ENCODE results near the gene STC2.

The STC2 gene

DNA sequence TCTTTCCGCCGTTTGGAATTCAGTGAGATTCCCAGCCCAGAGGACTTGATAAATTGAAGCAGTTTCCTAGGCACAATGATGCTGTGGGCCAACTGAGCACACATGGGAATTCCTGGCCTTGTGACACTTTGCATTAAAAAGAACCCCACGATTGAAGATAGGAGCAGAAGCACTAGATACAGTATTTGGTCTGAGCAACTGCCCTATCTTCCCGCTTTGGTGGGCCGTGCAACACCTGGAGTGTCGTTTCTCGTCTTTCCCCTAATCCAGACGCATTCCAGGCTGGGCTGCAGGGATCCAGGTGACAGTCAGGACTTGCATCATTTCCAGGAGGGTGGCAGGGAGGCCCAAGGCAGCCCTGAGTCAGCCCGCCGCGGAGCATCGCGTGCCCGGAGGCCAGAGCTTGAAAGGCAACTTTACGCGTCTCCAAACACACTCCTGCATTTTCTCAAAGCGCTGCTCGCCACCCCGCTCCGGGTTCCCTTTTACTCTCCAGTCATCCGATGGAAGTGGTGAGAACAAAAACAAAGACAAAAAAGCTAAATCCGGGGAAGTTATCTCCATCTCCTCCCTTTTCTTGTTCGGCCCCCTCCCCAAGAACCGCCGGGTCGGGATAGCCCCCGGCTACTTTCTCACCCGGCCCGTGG lies 753 bp upstream of the STC2 start:
- DNase-seq: no peak

DNA sequence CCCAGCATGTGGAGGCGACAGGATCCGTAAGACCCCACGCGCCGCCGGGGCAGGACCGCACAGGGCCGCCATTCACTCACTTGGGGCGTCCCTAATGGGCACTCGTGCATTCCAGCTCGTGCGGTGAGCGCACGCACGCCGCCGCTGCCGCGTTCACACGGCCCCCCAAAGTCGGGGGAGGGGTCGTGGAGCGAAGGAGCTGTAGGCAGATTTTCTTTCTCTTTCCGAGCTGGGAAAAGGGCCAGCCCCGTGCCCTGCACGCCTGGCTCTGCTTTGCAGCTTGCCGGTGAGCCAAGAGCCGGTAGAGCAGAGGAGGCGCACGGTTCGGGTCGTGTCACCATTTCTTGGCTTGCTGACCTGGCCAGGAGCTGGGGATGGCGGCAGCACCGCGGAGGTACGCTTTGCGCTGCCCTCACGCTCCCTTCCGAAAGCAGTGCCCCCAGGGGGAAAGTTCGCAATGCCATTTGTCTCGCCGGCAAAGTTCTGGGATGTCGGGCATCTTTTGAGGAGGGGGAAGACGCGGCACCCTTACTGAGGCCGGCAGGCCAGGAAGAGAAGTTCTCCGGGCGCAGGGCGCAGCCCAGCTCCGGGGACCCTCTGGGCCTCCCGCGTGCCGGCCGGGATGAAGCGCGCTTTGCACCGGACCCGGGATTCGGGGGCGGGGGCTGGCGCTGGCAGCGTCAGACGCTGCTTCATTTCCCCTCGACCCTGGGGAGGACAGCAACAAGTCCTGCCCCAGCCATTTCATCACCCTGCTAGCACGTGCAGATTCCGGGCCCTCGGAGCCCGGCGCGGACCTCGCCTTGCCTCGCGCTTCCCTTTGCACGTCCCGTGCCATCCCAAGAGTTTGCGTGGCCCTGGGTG lies 898 bp downstream of the STC2 start:
- no peak for DNase-seq

DNA sequence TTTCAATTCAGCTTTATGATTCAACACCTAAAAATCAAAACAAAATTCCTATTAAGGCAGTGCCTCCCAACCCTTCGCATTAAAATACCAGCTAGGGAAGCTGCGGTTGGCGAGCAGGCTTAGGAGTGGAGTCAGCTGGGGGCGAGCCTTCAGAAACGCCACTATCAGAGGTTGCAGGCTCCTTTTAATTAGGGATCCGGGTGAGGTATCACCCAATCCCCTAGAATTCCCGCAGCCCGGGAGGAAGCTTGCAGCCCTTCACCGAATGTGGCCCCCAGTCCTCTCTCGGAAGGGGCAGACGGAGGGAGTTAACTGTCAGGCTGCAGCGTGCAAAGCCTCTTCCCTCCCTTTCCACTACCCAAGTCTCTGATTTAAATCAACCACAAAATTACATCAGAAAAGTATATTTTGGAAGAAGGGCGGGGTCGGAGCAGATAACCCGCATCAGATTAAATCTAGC lies 1.7 kb downstream of the STC2 start:
- DNase-seq: no peak

GRCh38 chr5:173325091-173325698 lies 3.0 kb downstream of the STC2 start:
- no peak for DNase-seq

GRCh38 chr5:173324115-173325001 lies 3.9 kb downstream of the STC2 start:
- peak; percentile 93 for DNase-seq

DNA sequence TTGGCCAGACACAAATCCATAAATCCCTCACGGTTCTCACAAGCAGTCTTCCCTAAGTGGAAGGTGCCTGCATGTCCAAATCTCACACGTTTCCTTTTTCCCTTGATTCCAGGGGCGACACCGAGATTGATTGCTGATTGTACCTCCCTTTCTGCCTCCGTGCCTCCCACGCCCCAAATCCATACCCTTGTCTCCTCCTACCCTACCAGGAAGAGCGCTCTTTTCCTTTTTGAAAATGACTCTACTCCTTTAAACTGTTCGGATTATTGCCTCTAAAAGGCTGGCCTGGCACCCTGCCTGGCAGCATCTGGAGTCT lies 4.5 kb downstream of the STC2 start:
- no peak for DNase-seq

GRCh38 chr5:173323106-173323798 lies 5.0 kb downstream of the STC2 start:
- no peak for DNase-seq

GRCh38 chr5:173321886-173322285 lies 6.3 kb downstream of the STC2 start:
- no peak for DNase-seq

- DNase-seq: no peak
These were observed 8.0 kb downstream of the STC2 start for GRCh38 chr5:173320259-173320658.

GRCh38 chr5:173319646-173320045 lies 8.6 kb downstream of the STC2 start:
- DNase-seq: no peak

DNA sequence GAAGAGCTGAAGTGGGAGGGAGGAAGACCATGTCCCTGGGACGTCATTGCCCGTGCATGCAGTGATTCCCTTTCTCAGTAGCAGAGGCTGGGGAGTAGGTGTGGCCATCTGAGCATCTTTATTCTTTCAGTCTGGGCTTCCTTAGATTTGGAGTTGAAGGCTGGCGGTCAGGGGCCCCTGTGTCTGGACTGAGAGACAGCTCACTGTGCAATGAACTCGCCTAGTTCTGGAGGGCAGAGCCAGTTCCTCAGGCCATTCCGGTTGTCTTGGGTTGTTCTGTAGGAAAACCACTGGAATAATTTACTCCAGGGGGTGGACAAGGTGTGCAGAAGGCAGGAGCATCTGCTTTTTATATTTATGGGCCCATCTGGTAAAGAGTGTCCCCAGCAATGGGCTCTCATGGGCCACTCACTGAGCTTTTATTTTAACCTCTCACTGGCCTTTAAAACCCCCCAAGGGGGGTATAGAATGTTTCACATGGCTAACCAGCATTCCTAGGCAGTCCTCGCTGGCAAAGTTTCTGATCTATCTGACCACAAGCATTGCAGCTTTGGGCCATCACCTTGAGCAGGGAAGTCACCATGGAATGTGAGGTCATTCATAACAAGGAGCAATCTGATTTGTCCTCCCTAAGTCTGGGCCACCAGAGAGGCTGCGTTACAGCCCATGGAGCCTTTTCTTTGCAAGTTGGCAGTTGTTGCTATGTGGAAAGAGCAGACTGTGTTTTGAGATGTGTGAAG lies 9.2 kb downstream of the STC2 start:
- no peak for DNase-seq

GRCh38 chr5:173318330-173318729 lies 9.9 kb downstream of the STC2 start:
- DNase-seq: no peak

DNA sequence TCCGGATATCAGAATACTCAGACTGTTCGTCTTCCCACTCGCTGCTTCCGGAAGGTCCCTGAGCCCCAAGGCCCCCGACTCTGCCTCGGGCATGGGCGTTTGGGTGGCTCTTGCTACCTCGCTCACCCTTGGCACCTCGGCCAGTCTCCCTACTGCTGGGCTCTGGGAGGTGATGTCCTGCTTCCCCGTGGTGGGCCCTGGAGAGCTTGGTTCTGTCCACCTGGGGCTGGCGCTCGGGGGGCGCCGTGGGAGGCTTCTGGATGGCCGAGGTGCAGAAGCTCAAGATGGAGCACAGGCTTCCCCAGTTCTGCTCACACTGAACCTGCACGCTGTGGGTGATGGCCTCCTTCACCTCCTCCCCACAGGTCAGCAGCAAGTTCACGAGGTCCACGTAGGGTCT lies 10.4 kb downstream of the STC2 start:
- DNase-seq: no peak

- no peak for DNase-seq
These were observed 11.0 kb downstream of the STC2 start for GRCh38 chr5:173317091-173317730.

DNA sequence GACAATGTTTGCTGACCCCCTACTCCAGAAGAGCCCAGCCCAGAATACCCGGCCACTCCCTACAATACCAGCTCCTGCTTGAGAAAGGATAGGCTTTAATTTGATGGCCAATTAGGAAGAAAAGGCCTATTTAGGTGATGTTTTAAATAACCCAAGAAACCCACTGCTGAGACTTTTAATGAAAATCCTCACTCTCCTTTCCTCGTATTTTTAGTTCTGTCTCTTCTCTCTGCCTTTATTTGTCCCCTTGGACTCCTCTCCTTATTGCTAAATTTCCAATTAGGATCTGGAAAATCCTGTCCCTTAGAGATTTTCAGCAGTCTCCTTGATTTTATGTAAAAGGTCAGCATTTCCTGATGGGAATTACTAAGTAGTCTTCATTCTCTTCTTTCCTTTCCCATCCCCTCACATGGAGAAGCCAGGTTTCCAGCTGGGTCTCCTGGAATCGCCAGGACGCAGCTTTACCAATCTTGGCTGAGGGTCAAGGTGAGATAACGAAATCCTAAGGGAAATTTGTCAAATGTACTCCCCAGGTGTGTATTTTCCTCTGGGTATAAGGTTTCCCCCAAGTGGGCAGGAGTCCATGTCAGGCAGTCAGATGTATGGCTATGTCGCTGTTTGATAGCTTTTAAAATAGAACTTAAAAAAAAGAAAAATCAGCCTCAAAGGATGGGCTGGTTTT lies 11.7 kb downstream of the STC2 start:
- no peak for DNase-seq

- DNase-seq: peak; percentile 29
These were observed 12.5 kb downstream of the STC2 start for GRCh38 chr5:173315495-173316338.

- no peak for DNase-seq
These were observed 13.9 kb downstream of the STC2 start for GRCh38 chr5:173314166-173314952.

GRCh38 chr5:173313351-173313801 lies 14.8 kb downstream of the STC2 start:
- no peak for DNase-seq

GRCh38 chr5:173312821-173313220 lies 15.4 kb downstream of the STC2 start:
- DNase-seq: no peak
